ENCODE results near the gene ANKUB1.

The ANKUB1 gene

DNA sequence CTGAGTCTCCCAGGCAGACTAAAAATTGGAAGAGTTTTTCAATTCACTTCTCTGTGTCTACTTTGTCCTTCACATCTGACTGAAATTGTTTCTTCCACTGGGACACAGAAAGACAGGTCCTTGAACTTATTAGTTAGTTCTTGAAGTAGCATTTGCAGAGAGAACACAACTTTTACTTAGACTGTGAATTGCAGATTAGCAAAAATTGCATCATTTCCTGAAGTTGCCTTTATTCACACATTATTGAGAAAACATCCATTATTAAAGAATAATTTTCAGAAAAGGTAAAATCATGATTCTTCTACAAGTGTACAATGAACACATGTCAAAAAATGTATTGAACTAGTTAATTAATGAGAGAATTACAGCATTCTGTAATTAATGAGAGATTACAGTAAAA, 38.6 kb downstream of the ANKUB1 start:
- DNase-seq, result no peak

DNA sequence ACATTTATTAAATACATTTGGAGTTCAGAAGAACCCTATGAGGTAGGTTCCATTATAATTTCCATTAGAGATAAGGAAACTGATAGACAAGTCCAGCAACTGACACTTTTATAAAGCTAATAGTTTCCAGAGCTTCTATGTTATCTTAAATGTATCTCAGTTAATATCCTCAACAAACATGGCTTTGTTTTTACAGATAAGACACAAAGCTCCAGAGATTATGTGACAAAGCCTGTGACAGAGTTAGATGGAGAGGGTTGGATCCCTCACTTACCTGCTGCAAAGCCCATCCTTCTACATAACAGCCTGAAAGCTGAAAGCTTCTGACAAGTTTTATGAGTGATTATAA, 39.6 kb downstream of the ANKUB1 start:
- DNase-seq, result no peak

DNA sequence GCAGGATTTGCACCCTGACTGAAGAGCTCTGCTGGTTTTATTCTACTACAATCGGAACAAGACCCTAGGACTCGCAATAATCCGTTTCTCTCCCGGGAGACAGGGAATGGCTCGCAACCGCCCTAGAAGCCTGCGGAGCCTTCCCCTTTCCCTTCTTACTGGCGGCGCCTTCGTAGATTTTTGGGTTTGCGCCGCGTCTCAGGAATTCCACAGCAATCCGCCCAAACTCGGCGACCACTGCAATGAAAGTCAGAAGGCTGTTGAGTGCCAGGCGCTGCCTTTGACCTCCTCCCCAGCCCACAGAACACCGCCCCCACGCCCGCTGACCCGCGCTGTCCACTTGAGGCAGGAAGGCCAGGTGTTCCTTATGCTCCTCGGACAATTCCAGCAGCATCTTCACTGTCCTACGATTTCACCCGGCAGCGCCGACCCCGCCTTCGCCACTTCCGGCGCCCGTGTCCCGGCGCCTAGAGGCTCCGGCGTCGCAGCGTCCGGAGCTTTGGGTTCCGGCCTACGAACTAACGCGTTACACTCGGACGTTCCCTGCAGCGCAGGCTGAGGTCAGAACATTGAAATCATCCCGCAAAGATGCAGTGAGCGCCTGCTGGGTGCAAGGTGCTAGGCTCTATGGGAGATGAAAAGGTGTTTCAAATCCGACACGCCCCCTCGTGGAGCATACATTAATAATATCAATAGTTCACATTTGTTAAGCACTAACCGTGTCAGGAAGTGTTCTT, 40.1 kb downstream of the ANKUB1 start, which contains the start of gene COMMD2:
TSS of gene COMMD2 (minus strand) at position 439 of the 737 bp plus-strand sequence. CDS start at position 394, 45 bp downstream.
- peak; percentile 94 for DNase-seq

DNA sequence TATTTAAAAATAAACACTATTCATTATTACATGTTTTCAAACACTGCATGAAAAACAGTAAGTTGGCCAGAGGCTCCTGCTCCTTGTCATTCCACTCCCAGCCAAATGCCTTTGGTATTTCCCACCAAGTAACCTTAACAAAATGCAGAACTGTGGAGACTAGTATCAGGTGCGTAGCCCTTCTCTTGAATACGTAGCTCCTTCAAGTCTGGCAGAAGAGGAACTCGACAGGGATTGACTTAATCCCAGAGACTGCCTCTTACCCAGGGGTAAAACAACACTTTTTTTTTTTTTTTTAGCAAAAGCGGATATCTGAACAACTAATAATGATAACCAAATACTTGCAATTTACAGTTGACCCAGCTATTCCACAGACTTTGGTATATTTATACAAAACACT, 40.8 kb downstream of the ANKUB1 start:
- DNase-seq, result no peak

DNA sequence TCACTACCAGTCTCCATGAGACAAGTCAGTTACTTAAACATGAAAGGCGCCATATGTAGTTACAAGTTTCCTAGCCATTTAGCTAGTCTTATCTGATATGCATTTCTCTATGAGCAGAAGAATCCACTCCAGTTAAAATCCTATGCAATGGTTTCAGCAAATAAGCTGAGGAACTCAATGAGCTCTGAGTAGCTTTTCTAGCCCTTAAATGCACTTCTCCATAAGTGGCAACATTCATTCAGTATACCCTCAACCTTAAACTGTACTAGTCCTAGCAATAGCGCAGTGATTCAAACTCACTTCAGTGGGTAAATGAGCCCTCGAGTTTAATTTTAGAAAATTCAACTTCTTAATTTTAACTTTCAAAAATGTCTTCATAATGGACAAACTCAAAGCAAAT, 47.7 kb downstream of the ANKUB1 start:
- no peak for DNase-seq

DNA sequence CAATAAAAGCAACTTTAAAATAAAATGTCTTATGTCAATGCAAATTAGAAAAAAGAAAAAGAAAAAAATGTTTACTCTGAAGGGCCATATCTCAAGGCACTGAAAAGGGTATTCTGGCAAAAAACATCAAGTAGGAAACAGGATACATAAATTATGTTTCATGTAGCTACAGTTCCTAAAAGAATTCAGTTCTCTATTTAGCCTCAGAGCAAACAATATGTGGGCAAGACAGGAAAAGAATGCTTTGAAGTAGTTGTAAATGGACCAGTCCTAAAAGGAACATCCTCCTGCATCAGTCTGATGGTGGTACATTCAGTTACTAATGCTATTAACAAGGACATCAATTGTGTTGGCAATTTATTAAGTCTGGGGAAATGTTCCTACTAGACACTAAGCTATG, 48.2 kb downstream of the ANKUB1 start:
- no peak for DNase-seq

DNA sequence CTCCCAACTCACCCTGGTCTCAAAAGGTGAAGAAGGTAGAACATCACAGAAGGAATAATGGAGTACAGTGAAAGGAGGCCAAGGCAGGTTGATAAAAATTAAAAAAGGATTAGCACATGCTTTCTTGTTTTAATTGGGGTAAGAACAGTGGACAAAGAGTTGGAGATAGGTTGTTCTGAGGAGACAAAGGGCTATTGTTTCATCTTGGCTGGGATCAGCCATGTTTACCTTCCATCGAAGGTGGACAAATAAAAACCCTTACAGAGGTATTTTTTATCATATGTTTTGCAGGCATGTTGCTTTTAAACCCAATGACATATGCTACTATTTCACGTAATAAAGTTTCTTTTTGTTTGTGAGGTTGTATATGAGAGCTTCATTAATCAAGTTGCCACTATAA, 53.0 kb downstream of the ANKUB1 start:
- DNase-seq, result no peak

DNA sequence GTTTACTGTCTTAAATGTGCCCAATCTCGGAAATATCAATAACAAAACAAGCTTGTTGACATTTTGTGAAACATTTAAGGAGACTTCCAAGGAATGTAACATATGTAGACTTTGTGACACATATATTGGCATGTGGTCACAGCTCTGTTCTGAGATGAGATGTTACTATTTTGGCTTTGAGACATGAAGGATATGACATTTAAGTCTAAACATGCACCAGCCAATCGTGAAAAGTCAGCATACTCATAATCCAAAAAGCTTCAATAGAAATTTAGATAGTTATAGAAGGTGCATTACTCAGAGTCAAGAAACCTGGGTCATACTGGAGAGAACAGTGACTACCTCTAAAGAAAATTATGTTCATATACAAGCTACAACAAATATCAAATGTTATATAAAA, 53.5 kb downstream of the ANKUB1 start:
- no peak for DNase-seq

DNA sequence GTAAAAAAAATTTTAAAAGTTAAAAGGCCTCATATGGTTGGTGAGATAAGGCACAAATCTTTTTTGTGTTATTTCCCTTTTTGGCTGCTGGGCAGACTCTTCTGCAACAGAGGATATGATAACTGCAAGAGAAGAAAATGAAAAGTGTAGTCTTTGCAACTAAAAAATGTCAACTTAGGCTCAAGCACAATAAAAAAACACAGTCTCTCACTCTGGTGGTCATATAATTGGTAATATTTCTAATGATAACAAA, 55.5 kb downstream of the ANKUB1 start:
- DNase-seq, result no peak

DNA sequence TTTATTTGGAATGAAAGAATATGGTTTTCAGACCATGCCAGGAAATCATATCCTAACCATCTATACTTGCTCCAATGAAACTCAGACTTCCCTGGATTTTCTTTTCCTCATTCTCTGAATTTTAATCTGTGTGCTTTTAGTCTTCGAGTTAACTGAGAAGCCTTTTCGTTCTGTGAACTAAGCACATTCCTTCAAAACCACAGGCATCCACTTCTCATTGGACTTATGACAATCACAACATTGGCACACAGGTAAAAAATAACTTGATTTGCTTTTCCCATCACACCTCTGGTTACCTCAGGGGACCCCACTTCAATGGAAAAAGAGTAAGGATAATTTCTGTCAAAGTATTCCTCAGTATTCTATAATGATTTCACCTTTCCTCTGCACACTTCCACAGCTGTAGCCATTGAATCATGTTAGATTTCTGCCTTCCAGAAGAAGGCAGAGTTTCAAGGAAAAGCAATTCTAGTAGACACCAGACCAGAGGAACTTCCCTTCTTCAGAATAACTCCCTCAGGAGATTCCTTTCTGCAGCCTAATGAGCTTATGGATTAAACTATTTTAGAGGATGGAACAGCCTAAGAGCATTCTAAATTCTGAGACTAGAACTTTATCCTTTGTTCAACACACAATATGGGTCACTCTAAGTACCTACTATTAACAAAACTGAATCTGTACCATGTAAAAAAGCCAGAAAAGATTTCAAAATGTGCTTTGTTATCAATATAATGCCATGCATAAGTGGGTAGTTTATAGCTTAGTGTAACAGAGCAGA, 56.0 kb downstream of the ANKUB1 start:
- DNase-seq, result peak; percentile 22

DNA sequence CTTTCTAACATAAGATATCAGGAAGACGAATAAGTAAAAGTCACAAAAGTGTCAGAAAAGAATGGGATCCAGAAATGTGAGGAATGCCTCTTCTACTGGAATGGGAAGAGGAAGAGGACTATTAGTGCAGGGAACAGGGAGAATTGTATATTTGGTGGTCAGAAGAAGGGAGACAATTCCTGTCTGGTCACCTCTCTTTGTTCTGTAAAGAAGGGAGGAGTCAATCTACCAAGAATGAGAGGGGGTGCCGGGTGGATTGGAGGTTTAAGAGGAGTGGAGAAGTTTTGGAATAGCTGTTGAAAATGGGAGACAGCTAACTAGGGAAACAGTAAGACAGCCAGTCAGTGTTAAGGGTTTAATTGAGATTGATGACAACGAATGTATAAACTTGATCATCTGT, 60.1 kb downstream of the ANKUB1 start:
- DNase-seq, result no peak

DNA sequence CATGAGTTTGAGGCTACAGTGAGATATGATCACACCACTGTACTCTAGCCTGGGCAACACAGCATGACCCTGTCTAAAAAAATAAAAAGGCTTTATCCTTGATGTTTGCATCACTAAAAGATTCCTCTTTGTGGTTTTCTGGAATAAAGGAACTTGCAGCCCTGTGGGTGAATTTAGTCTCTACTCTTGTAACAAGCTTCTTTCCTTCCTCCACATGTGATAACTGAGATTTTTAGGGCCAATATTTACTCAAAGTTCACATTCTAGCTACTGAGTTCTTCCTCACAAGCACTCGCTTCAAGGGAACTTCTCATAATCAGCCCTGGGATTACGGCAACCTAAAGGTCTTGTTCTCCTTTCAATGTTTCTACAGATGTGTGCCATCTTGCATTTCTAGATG, 64.7 kb downstream of the ANKUB1 start:
- no peak for DNase-seq

DNA sequence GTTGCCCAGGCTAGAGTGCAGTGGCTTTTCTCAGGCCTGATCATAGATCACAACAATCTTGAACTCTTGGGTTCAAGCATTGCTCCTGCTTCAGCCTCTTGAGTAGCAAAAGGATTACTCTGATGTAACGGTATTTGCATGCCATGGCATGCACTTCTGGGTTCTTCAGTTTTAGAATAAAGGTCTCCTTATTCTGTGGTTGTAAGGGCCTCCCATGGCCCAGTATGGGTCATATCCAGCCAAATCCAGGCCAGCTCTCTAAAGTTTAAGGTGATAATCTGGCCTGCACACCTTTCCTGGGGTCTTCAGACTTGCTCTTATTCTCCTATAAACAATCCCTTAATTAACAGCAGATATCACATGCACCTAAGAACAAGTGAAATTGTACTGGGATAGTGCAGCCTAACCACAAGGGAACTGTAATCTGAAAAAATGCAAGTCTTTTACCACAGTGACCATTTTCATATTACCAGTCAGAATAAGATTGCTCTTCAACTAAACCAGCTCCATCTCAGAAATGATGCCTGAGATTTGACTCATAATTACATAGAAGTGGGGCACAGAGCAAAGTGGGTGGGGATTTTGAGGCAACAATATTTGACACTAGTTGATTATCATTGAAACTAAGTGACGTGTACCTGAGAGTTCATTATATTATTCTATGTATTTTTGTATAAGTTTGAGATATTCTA, 65.5 kb downstream of the ANKUB1 start:
- no peak for DNase-seq

DNA sequence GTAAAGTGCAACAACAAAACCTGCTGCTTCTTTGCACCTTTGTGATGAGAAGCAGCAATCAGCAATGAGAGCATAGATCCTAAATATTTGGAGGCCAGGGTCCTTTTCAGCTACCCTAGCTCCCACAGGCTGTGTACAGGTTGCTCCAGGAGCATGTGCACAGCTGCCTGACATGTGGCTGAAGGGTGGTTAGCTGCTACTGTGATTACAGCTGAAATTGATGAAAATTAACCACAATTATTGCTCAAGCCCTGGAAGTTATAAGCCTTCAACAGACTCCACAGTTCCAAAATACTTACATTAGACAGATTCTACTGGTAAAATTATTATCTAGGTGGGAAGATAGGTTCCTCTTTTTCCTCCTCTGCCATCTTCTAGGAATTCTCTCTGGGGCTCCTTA, 68.6 kb downstream of the ANKUB1 start:
- no peak for DNase-seq

DNA sequence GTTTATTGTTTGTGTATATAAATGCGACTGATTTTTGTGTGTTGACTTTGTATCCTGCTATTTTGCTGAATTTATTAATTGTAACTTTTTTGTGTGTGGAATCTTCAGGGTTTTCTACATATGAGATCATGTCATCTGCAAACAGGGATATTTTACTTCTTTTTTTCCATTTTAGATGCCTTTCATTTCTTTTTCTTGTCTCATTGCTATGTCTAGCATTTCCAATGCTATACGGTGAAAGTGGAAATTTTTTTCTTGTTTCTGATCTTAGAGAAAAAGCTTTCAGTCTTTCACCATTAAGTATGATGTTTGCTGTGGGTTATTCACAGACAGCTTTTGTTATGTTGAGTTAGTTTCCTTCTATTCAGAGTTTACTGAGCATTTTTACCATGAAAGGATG, 71.4 kb downstream of the ANKUB1 start:
- no peak for DNase-seq

DNA sequence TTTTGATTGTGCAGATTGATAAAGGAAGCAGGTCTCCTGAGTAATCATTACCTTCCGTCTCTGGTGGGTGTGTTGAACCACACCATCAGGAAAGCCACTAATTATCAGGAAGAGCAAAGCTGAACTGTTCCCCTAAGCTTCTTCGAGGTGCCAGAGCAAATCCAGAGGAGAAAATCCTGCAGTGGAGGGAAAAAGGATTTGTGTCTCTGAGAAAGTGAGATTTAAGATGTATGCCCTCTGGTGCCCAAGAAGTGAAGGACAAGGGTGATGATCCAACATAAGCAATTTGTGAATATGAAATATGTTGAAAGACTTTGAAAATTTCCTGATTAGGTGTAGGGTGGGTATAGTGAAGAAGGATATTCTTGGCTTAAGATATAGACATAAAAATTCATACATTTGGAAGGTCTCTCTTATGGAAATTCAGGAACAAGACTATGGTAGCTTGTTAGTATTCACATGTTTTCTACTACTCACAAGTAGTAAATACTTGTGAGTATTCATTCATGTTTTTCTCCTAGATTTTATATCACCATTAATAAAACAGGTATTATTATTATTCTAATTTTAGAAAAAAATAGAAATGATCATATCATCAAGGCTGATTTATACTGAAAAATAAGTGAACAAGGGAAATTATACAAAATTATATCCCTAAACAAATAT, 74.8 kb downstream of the ANKUB1 start:
- DNase-seq, result peak; percentile 89

DNA sequence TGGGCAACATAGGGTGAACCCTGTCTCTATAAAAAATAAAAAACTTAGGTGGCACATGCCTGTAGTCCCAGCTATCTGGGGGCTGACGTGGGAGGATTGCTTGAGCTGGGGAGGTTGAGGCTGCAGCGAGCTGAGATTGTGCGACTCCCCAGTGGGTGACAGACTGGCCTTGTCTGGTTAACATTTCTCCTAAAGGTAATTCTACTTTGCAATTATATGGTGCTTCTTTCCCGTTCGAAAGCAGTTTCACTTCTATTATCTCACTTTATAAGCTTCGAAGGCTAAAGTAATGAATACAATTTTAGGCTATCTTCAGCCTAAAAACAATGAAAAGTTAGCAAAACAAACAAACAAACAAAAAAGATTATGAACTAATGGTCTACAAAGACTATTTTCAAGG, 75.4 kb downstream of the ANKUB1 start:
- no peak for DNase-seq

DNA sequence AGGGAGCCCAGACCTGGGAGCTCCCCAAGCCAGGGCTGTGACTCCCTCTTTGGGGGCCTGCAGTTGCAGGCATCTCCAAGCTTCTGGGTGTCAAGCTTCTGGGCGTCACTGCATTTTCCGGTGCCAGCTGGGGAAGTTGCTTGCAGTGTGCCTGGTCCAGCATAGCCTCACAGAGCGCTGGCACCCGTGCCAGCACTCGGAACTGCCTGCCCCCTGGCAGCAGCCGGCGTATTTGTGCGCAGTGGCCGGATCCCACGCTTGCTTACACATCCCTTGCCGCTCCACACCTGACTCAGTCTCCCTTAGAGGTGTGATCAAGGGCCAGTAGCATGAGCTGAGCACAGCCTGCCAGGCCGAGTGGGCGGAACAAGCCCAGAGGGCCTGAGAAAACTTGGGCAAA, 77.1 kb downstream of the ANKUB1 start:
- no peak for DNase-seq

DNA sequence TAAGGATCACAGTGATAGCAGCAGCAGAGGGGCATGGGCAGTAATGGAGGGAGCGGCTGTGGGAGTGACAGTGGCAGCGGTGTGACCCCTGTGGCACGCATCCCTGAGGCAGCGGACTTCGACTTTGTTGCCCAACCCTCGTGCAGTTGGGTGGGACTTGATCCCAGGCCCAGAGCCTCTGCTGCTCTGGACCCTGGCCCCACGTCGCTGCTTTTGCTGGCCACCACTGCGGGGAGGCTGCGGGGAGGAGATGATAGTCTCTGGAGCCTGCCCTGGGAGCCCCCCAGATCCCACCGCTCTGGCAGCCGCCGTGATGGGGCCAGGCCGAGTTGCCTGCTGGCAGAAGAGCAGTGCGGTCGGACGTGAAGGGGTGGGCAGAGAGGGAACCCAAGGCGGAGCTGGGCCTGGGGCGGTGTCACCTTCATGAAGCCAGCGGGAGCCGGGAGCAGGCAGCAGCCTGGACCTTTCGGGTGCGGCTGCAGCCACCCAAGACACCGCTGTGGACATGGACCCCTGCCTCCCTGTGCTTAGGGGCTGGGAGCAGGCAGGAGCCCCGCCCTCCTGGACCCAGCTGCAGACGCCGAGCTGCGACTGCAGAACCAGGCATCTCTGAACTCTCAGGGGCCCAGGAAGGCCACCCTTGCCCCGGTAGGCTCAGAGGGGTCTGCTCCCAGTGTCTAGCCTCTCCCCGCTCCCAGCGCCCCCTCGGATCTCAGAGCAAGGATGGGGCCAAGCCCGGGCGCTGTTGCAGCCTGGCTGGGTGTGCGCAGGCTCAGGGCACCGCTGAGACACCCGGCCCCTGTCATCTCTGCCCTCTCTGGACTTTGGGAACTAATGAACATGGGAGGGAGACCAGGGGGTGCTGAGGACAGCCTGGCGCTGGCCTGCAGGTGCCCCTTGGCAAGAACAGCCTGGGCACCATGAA, 78.4 kb downstream of the ANKUB1 start:
- no peak for DNase-seq

All from eye (tissue), 1 donor.